Left hindlimb (tissue), 1 donor: ENCODE measurements around the gene SF3B6.

Experiments used
- DNase-seq: peaks from one replicate; pipeline ENCODE4 v3.0.0-alpha.2; 2018

The SF3B6 gene

DNA sequence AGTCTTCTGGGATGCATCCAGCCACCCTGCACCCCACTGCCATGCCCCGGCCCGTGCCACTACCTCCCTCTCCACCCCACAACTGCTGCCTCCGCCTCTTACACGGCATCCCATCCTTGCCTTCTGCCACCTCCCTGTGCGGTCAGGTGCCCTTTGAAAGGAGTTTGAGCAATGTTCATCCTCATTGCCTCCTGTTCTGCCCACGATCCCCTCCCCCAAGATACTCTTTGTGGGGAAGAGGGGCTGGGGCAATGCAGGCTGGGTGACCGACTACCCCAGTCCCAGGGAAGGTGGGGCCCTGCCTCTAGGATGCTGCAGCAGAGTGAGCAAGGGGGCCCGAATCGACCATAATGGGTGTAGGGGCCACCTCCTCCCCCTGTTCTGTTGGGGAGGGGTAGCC lies 57.9 kb downstream of the SF3B6 start:
- no peak for DNase-seq

DNA sequence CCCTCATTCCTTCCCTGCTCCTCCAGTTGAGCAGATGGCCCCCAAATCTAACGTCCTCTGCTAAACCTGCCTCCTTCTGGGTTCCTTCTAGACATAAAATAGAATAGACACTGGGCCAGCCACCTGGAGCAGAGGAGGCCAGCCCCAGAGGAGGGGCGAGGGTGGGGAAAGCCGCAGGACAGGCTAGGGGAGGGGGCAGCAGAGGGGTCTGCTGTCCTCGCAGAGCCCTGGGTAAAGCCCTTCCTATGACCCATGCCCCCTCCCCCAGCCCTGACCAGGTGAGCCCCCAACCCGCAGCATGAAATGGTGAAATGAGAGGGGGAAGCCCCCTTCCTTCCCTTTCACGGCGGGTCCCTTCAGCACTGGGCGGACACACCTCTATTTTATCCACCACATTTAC lies 58.4 kb downstream of the SF3B6 start:
- no peak for DNase-seq
